HL-60/S4 (cell line): ENCODE measurements around the gene MYO6.
"Not testable (repeated sequence)": the region's sequence is repeated elsewhere in the genome, so short reads cannot be mapped to it uniquely, and the experiment has no call there.

Source experiments
- in situ Hi-C: fragments of 300-500 bp; cut with MboI; formaldehyde crosslinking; loops from 2 replicates; pipeline ENCODE4 v1.14.3; 2022; ENCODE audit warnings: low sequenced_read_pairs

Gene MYO6

DNA sequence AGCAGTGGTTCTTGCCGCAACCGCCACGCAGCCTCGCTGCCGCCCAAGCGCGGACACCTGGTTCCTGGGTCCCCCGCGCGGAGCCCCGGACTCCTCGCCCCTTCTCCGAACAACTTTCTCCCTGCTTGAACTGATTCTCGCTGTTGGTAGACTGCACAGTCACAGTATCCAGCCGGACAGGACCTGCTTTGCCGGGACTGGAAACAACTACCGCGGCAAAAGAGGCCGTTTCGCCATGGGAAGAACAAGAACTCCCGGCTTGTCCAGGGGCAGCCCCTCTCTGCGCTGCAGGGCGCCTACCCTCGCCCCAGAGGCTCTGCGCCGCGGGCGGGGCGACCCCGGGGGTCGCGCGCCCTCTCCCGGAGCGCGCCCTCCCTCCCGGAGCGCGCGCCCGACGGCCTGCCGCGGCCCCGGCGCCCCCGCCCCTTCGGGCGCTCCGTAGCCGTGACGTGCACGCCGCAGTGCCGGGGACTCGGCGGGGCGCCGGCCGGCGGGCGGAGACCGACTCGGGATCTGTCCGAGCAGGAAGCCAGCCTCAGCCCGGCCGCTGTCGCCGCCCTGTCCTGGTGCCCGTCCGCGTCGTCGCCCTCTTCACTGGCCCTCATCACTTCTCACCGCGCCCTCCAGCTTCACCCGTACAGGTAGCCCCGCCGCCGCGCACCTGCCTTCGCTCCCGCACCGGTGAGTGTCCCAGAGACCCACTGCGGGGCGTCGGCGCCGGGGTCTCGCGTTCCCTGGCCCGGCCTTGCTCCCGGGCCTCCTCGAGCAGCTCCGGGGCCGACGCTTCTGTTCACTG is at the start of gene MYO6:
MYO6 (plus strand) TSS at position 497 of the 796 bp plus-strand sequence. CDS start 68,309 bp downstream, outside the sequence.
- in situ Hi-C loops = no loop called here

- in situ Hi-C loops = not testable (repeated sequence)
Measured at GRCh38 chr6:75708334-75708733, 40.7 kb upstream of the MYO6 start.

DNA sequence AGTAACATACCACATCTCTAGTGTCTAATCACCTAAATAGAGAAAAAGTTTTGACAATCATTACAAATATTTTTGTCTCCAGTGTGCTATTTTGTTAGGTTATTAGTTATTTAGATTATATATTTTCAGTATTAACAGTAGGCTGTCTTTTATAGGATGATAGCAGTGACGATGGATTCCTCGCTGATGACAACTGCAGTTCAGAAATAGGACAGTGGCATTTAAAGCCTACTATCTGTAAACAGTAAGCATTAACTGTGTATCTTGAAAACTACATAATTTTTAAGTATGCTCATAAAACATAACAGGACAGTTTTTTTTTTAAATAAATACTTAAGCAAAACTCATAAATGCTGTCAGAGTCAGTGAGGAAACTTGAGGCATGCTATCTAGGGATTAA is 37.9 kb upstream of the MYO6 start:
- in situ Hi-C loops = no loop called here

- in situ Hi-C loops = no loop called here
Measured at GRCh38 chr6:75719133-75719532, 29.9 kb upstream of the MYO6 start.

DNA sequence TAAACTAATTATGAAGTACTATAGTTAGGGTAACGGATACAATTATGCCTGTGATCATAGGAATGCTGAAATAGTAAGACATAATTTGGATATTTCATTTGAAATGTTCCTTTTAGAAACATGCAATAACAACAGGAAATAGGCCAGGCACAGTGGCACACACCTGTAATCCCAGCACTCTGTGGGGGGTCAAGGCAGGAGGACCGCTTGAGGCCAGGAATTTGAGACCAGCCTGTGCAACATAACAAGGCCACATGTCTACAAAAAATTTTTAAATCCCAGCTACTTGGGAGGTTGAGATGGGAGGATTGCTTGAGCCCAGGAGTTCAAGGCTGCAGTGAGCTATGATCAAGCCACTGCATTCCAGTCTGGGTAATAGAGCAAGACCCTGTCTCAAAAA is 25.7 kb upstream of the MYO6 start:
- in situ Hi-C loops = no loop called here

- in situ Hi-C loops = no loop called here
Measured at GRCh38 chr6:75727206-75727605, 21.8 kb upstream of the MYO6 start.

DNA sequence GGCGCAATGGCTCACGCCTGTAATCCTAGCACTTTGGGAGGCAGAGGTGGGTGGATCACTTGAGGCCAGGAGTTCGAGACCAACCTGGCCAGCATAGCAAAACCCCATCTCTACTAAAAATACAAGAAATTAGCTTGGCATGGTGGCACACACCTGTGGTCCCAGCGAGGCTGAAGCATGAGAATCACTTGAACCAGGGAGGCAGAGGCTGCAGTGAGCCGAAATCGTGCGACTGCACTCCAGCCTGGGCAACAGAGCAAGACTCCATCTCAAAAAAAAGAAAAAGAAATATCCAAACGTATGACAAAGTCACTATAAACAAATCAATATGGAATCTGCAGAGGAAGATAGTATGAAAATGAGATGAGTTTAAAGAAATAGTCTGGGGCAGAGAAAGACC is 18.0 kb upstream of the MYO6 start:
- in situ Hi-C loops = not testable (repeated sequence)

DNA sequence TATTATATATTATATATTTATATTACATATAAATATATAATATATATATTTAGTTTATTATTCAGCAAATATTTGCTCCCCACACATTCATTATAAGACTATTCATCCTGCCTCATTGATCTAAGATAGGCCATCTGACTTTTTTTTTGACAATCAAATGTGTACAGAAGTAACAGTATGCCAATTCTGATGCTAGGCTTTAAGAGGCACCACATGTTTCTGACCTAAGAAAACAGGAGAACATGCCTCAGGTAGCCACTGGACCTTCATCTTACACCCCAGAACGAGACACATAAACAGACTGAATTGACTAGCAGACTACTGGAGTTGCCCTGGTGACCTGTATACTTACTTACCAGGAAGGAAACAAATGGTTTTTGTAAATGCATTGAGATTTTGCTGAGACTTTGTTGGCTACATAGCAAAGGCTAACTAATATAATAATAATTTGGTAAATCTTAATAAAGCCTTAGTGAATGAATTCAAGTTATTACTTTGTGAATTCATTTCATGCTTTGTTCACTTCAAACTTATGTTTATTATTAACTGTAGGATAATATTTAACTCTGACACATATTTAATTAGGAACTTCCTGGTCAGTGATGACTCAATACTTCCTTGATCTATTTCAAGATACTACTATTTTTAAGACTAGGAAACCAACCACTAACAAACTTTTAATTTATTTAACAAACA is 13.4 kb upstream of the MYO6 start:
- in situ Hi-C loops = no loop called here

GRCh38 chr6:75743971-75744370 is 5.1 kb upstream of the MYO6 start:
- in situ Hi-C loops = no loop called here

- in situ Hi-C loops = no loop called here
Measured at GRCh38 chr6:75745404-75745803, 3.6 kb upstream of the MYO6 start.

- in situ Hi-C loops = no loop called here
Measured at GRCh38 chr6:75746221-75746620, 2.8 kb upstream of the MYO6 start.

GRCh38 chr6:75747152-75747992 is 1.7 kb upstream of the MYO6 start:
- in situ Hi-C loops = no loop called here

GRCh38 chr6:75748003-75748742 is 866 bp upstream of the MYO6 start:
- in situ Hi-C loops = no loop called here

GRCh38 chr6:75751443-75751842 is 2.4 kb downstream of the MYO6 start:
- in situ Hi-C loops = no loop called here

DNA sequence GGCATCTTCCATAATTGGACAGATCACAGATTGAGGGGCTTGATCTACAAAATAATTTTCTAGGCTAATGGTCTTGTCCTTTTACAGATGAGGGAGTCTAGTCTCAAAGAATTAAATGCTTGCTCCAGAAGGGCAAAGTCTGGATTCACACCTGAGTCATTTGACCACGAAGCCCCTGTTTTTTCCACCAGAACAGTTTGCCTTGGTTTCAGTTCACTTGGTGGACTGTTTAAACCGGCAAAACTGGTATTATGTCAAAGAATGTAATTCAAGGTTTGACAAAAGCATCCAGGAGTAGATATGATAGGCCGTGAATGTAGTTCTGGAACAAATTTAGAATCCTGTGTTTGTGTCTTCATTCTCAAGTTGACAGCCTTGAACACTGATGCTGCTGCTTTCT is 3.3 kb downstream of the MYO6 start:
- in situ Hi-C loops = no loop called here

- in situ Hi-C loops = no loop called here
Measured at GRCh38 chr6:75755704-75756103, 6.7 kb downstream of the MYO6 start.

GRCh38 chr6:75757295-75757694 is 8.3 kb downstream of the MYO6 start:
- in situ Hi-C loops = no loop called here

DNA sequence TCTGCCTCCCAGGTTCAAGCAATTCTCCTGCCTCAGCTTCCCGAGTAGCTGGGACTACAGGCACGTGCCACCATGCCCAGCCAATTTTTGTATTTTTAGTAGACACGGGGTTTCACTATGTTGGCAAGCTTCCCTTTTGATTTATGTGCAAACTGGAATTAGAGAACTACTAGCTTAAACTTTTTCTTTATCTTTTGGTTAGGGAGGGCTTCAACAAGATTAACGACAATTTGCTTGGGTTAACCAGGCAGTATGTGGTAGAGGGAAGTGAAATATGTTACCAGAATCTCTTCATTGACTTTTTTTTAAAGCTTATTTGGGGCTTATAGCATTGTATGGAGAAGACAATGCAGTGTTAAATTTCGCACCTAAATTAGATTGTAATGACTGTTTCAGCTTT is 9.0 kb downstream of the MYO6 start:
- in situ Hi-C loops = no loop called here

DNA sequence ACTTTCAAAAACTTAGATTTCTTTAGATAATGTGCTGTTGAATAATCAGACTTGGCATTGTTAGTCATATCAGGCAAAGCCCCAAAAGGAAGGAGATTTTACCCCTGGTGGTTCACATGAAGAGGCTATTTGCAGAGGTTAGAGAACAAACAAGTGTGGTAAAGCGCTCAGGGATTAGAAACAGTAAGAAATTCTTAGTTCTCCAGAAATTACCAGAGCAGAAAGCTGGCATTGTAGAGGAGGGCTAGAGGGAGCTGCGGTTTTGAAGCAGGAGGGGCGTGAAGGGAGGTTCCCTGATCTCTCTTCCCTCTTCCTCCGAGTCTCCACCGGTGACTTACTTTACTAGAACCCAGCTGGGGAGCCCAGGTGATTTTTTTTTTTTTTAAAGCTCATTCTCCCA is 10.2 kb downstream of the MYO6 start:
- in situ Hi-C loops = no loop called here

- in situ Hi-C loops = no loop called here
Measured at GRCh38 chr6:75760320-75760719, 11.3 kb downstream of the MYO6 start.

DNA sequence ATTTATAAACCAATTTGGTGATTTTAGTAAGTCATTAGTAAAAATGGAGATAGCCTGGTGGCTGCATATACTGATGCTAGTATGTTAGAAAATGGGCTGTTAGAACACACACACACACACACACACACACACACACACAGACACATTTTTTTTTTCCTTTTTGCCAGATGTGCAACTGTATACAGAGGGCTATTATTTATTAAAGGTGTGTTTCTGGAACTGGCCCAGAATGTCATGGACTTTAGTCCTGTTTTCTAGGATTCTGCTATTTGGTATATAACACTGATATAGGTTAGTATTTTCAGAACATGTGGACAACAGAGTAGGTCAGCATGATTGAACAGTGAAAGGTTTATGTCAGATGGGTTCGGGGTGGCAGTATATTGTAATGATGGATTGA is 12.4 kb downstream of the MYO6 start:
- in situ Hi-C loops = no loop called here
